ENCODE results near the gene PSENEN.
A peak's percentile ranks its signal among the peaks of the same experiment; 100 is the strongest.

PSENEN gene

DNA sequence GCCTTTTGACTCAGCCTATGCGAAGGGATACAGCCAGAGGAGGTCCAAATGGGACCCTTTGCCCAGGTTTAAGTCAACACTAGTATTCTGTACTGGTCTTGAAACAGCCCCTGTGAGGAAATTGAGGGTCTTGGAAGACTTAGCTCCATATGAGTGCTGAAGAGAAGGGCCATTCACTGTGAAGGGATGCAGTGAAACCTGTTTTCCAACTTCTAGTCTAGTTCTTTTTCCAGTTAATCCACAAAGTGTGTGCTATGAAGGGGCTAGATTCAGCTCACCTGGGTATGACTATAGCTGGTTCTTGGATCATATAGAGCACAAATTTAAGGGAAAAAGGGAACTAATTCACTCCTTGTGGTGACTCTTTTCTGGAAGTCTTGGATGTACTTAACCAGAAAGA lies 37.1 kb upstream of the PSENEN start:
- no peak for DNase-seq (ENCODE audit: low read depth)
- TF ChIP-seq, protein P1, sequence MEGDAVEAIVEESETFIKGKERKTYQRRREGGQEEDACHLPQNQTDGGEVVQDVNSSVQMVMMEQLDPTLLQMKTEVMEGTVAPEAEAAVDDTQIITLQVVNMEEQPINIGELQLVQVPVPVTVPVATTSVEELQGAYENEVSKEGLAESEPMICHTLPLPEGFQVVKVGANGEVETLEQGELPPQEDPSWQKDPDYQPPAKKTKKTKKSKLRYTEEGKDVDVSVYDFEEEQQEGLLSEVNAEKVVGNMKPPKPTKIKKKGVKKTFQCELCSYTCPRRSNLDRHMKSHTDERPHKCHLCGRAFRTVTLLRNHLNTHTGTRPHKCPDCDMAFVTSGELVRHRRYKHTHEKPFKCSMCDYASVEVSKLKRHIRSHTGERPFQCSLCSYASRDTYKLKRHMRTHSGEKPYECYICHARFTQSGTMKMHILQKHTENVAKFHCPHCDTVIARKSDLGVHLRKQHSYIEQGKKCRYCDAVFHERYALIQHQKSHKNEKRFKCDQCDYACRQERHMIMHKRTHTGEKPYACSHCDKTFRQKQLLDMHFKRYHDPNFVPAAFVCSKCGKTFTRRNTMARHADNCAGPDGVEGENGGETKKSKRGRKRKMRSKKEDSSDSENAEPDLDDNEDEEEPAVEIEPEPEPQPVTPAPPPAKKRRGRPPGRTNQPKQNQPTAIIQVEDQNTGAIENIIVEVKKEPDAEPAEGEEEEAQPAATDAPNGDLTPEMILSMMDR (conservative IDR thresholded peaks at IDR 0.05; ENCODE audit: control insufficient read depth, insufficient read depth, low read depth, low read length) = no peak
- no peak overlapping the region for H3K4me3 ChIP-seq (ENCODE audit: control insufficient read depth, low read depth, low read length)

- DNase-seq (ENCODE audit: low read depth) = peak; percentile 13
- H3K4me3 ChIP-seq (ENCODE audit: control insufficient read depth, low read depth, low read length) = no peak overlapping the region
- TF ChIP-seq, protein P1 (conservative IDR thresholded peaks at IDR 0.05; ENCODE audit: control insufficient read depth, insufficient read depth, low read depth, low read length) = no peak
These were observed 34.4 kb upstream of the PSENEN start for GRCh38 chr19:35710784-35711723.

DNA sequence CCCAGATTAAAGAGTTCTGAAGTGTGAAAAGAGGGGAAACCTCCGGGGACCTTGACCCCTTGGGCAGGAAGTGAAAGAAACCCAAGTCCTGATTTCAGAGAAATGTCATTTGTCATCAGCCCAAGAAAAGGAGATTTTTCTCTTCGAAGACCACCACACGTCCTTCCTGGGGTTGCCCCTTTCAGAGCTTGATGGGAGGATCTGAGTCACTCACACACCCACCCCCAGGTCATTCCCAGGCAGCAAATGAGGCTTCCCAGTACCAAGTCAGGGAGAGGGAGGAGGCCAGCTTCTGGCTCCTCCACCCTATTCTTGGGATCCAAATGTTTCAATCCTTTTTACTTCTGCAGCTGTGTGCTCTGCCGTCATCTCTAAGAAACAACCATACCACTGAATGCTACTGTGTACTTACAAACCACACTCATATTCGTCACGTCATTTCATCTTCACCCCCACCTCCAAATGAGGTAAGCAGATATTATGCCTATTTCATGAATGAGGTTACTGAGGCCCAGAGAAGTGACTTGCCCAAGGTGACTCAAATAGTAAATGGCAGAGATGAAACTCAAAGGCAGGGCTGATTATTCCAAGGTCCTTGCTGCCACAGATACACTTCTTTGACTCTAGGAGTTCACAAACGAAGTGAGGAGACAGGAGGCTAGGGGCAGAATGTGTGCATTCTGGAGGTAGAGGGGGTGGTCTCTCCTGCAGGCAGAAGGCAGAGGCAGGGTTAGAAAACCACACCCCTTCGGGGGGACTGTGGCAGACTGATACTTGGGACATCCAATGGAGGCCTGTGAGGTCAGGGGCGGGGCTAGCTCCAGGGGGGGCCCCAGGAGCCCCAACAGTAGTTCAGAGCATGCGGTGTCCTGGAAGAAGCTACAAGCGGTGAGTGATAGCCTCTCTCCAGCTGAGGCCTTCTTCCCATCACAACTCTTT lies 32.6 kb upstream of the PSENEN start:
- H3K4me3 ChIP-seq (ENCODE audit: control insufficient read depth, low read depth, low read length) = no peak overlapping the region
- TF ChIP-seq, protein P1 (conservative IDR thresholded peaks at IDR 0.05; ENCODE audit: control insufficient read depth, insufficient read depth, low read depth, low read length) = no peak
- peak; percentile 22 for DNase-seq (ENCODE audit: low read depth)

- TF ChIP-seq, protein P1 (conservative IDR thresholded peaks at IDR 0.05; ENCODE audit: control insufficient read depth, insufficient read depth, low read depth, low read length) = no peak
- no peak overlapping the region for H3K4me3 ChIP-seq (ENCODE audit: control insufficient read depth, low read depth, low read length)
- no peak for DNase-seq (ENCODE audit: low read depth)
These were observed 32.0 kb upstream of the PSENEN start for GRCh38 chr19:35713506-35713850.

DNA sequence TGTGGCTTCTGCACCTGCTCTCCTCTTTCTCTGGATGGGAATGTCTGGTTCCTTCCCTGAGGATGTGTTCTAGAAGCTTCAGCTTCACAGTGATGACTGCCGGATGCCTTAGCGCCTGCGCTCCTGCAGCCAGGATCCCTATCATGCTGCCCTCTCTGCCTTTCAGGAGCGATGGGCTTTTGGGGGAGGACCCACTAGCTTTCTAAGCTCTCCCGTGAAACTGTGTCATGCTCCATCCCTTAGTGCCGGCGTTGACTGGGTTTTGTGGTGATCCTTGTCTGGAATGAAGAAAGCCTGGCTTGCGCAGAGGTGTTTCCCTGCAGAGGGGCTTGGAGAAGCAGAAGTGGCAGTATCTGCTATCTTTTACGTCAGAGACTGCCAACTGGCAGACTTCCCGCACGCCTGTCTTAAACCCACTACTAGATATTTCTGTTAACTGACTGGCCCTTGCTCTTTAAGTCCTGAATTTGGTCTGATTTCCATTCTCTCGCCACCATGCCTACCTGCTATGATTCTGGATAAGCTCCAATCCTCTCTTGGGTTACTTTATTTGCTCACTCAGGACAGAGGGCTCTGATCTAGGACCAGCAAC lies 31.5 kb upstream of the PSENEN start:
- no peak for DNase-seq (ENCODE audit: low read depth)
- no peak overlapping the region for H3K4me3 ChIP-seq (ENCODE audit: control insufficient read depth, low read depth, low read length)
- TF ChIP-seq, protein P1 (conservative IDR thresholded peaks at IDR 0.05; ENCODE audit: control insufficient read depth, insufficient read depth, low read depth, low read length) = no peak

GRCh38 chr19:35714601-35715354 lies 30.7 kb upstream of the PSENEN start:
- TF ChIP-seq, protein P1 (conservative IDR thresholded peaks at IDR 0.05; ENCODE audit: control insufficient read depth, insufficient read depth, low read depth, low read length) = no peak
- no peak for DNase-seq (ENCODE audit: low read depth)

More at GRCh38 chr19:35714601-35715354, 30.7 kb upstream of the PSENEN start:
- no peak overlapping the region for H3K4me3 ChIP-seq (ENCODE audit: control insufficient read depth, low read depth, low read length)
